Activated CD4-positive, CD25-positive, alpha-beta regulatory T cell (primary cell): Measurements from ENCODE around the gene BRAT1.
A peak's percentile ranks its signal among the peaks of the same experiment; 100 is the strongest.
"Not testable (repeated sequence)": the region's sequence is repeated elsewhere in the genome, so short reads cannot be mapped to it uniquely, and the experiment has no call there.

ENCODE experiments used
- DNase-seq, 4 experiments: peaks; one replicate each; lab custom pipeline; 2025; lab: John Stamatoyannopoulos, UW

Gene BRAT1

GRCh38 chr7:2555121-2556052 lies at the start of gene BRAT1:
Gene BRAT1, minus strand, starts transcription at chr7:2555524. Its CDS starts 1,093 bp downstream, at chr7:2554431.
- peak; percentile 81 to 94 (median 91) for DNase-seq

GRCh38 chr7:2604608-2605174 lies 49.4 kb upstream of the BRAT1 start:
- DNase-seq = no peak

- no peak for DNase-seq
Measured at GRCh38 chr7:2603044-2603965, 48.0 kb upstream of the BRAT1 start.

- no peak for DNase-seq
Measured at GRCh38 chr7:2602406-2603043, 47.2 kb upstream of the BRAT1 start.

- no peak for DNase-seq
Measured at GRCh38 chr7:2601907-2602306, 46.6 kb upstream of the BRAT1 start.

GRCh38 chr7:2601065-2601464 lies 45.7 kb upstream of the BRAT1 start:
- DNase-seq = no peak

GRCh38 chr7:2598154-2598823 lies 43.0 kb upstream of the BRAT1 start:
- DNase-seq = no peak

- DNase-seq = no peak
Measured at GRCh38 chr7:2597273-2597640, 41.9 kb upstream of the BRAT1 start.

- DNase-seq = no peak
Measured at GRCh38 chr7:2596464-2597272, 41.3 kb upstream of the BRAT1 start.

- DNase-seq = no peak
Measured at GRCh38 chr7:2595258-2595860, 40.0 kb upstream of the BRAT1 start.

- DNase-seq = no peak
Measured at GRCh38 chr7:2594599-2594998, 39.3 kb upstream of the BRAT1 start.

- DNase-seq = no peak
Measured at GRCh38 chr7:2593036-2593727, 37.9 kb upstream of the BRAT1 start.

- no peak for DNase-seq
Measured at GRCh38 chr7:2592375-2592865, 37.1 kb upstream of the BRAT1 start.

GRCh38 chr7:2589941-2590340 lies 34.6 kb upstream of the BRAT1 start:
- DNase-seq = not testable (repeated sequence)

- no peak for DNase-seq
Measured at GRCh38 chr7:2589341-2589740, 34.0 kb upstream of the BRAT1 start.

- no peak for DNase-seq
Measured at GRCh38 chr7:2587778-2588177, 32.5 kb upstream of the BRAT1 start.

GRCh38 chr7:2587134-2587533 lies 31.8 kb upstream of the BRAT1 start:
- no peak for DNase-seq

- no peak for DNase-seq
Measured at GRCh38 chr7:2586326-2587020, 31.1 kb upstream of the BRAT1 start.

GRCh38 chr7:2585446-2585845 lies 30.1 kb upstream of the BRAT1 start:
- DNase-seq = no peak
